Activated naive CD4-positive, alpha-beta T cell treated with anti-CD3 and anti-CD28 coated beads, Interleukin-2, amount 10 ng/mL, durations not matched to agents 7 days and 5 days (primary cell): ENCODE measurements around the gene STOM.

Source experiments
- CTCF ChIA-PET: fragments of 350-600 bp; sonication (Branson Sonifier 250); formaldehyde crosslinking; loops from one replicate; lab custom pipeline; 2021; ENCODE audit warnings: antibody characterized with exemption; lab: Charles Lee
- DNase-seq: peaks from one replicate; pipeline ENCODE4 v3.0.0-alpha.2; 2020
- H3K27ac Mint-ChIP-seq: one replicate; pipeline ENCODE4 v1.8.0; 2021; ENCODE audit warnings: mild to moderate bottlenecking, moderate library complexity, mixed read lengths
- H3K27me3 Mint-ChIP-seq: one replicate; pipeline ENCODE4 v1.8.0; 2021; ENCODE audit warnings: mild to moderate bottlenecking, mixed read lengths
- H3K36me3 Mint-ChIP-seq: one replicate; pipeline ENCODE4 v1.8.0; 2021; ENCODE audit warnings: mixed read lengths
- H3K4me1 Mint-ChIP-seq: one replicate; pipeline ENCODE4 v1.8.0; 2021; ENCODE audit warnings: mixed read lengths
- H3K4me3 Mint-ChIP-seq: one replicate; pipeline ENCODE4 v1.8.0; 2021; ENCODE audit warnings: mild to moderate bottlenecking, moderate library complexity, mixed read lengths
- H3K9me3 Mint-ChIP-seq: one replicate; pipeline ENCODE4 v1.8.0; 2021; ENCODE audit warnings: mixed read lengths

STOM gene

DNA sequence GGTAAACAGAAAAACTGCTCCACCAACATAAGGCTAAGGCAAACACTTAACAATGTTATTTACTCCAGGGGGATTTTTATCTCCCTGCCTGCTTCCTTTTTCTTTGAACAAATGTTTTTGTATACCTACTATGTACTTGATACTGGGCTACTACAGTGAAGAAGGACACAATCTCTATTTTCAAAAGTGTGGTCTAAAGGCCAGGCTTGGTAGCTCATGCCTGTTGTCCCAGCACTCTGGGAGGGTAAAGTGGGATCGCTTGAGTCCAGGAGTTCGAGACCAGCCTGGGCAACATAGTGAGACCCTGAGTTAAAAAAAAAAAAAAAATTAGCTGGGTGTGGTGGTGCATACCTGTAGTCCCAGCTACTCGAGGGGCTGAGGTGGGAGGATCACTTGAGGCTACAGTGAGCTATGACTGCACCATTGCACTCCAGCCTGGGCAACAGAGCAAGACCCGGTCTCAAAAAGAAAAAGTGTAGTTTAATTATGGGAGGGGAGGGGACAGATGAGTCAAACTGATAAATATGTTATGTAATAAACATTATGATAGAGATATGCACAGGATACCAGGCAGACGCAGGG lies 3.3 kb downstream of the STOM start:
- Mint-ChIP-seq H3K4me1 (peaks cover 32% of the 10 kb centered on the region), H3K27me3 (peaks cover 11% of the 10 kb centered on the region), H3K9me3 (no peaks in the 10 kb centered on the region), H3K36me3 (peaks cover 9% of the 10 kb centered on the region), H3K27ac (no peak overlapping the region), H3K4me3 (no peak overlapping the region)
- CTCF ChIA-PET: interaction anchor here (0.8 to 0.9 kb wide), 2 partner anchors 9 to 47 kb away, joined by 3 to 4 read pairs; no protein-coding TSS in a partner anchor
- no peak for DNase-seq

DNA sequence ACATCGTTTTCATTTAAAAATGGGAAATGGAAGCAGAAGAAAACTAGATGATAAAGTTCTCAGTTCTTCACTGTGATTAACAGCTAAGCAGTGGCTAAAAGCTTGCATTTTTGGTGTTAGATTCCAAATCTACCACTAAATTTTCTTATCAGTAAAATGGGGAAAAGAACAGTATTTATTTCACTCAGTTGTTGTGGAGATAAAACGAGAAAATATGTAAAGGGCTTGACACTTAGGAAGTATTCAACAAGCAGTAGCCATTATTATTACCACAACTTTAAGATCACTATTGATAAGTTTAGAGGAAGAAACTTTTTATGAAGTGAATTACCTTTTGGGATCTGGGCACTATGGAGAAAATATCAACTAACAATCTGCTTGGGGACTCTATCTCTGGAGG lies 4.5 kb downstream of the STOM start:
- no peak for DNase-seq
- H3K4me3 Mint-ChIP-seq: no peak overlapping the region
- H3K4me1 Mint-ChIP-seq: peaks cover 31% of the 10 kb centered on the region
- no peaks in the 10 kb centered on the region for H3K9me3 Mint-ChIP-seq
- H3K36me3 Mint-ChIP-seq: peaks cover 8% of the 10 kb centered on the region
- CTCF ChIA-PET: no interaction called here
- peaks cover 10% of the 10 kb centered on the region for H3K27me3 Mint-ChIP-seq
- H3K27ac Mint-ChIP-seq: no peak overlapping the region

DNA sequence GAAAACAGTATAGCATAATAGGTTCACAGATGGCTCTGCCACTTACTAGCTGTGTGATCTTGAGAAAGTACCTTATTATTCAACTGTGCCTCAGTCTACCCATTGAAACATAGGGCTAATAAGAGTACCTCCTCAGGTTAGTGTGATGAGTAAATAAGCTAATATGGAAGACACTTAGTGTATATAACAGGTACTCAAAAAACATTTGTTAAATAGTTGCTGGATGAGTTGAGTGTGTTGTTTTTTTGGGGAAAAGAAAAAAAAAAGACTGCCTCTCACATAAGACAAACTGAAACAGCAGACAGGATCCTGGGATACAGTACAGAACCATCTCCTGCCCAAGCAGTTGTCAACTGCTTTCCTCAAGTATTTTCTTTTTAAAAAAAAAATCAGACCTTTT lies 5.2 kb downstream of the STOM start:
- Mint-ChIP-seq H3K27ac (no peak overlapping the region), H3K27me3 (peaks cover 6% of the 10 kb centered on the region), H3K9me3 (no peaks in the 10 kb centered on the region), H3K36me3 (peaks cover 5% of the 10 kb centered on the region), H3K4me3 (no peak overlapping the region), H3K4me1 (peaks cover 27% of the 10 kb centered on the region)
- DNase-seq: no peak
- CTCF ChIA-PET: no interaction called here

DNA sequence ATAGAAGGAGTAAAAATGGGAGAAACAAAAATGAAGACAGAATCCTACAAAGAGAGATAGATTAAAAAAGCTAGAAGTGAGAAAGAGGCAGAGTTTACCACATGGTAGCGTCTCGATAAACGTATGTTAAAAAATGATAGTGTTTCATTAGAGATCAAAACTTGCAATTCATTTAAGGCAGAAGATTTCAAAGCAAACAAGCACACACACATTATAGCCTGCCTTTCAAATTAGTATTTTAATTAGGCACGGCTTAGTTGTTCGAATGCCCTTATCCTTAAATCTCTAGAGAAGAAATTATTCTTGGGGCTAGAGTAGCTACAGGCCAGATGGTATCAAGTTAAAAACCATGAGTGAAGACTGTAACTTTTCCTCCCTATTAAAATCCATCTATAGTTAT lies 6.0 kb downstream of the STOM start:
- H3K36me3 Mint-ChIP-seq: peaks cover 5% of the 10 kb centered on the region
- no peak overlapping the region for H3K4me3 Mint-ChIP-seq
- H3K27me3 Mint-ChIP-seq: no peaks in the 10 kb centered on the region
- H3K9me3 Mint-ChIP-seq: no peaks in the 10 kb centered on the region
- no peak overlapping the region for H3K27ac Mint-ChIP-seq
- DNase-seq: no peak
- CTCF ChIA-PET: interaction anchor here (0.6 to 1.0 kb wide), 2 partner anchors 18 to 44 kb away, joined by 3 to 4 read pairs; no protein-coding TSS in a partner anchor
- H3K4me1 Mint-ChIP-seq: peaks cover 28% of the 10 kb centered on the region

DNA sequence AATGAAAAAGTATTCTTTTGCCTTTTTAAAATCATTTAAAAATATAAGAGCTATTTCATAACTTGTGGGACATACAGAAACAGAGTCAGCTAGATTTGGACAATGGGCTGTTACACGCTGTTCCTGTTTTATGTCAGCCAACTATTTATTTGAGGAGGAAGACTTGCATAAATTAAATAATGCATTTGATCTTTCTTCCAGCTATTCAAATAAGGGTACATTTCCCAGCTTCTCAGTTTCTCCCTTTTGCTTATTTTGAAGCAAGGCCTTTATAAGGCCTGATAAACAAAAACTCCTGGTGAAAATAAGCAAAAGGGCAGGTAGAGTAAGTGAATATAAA lies 6.5 kb downstream of the STOM start:
- Mint-ChIP-seq H3K9me3 (no peaks in the 10 kb centered on the region), H3K27me3 (no peaks in the 10 kb centered on the region), H3K27ac (no peak overlapping the region), H3K36me3 (peaks cover 5% of the 10 kb centered on the region), H3K4me1 (peaks cover 28% of the 10 kb centered on the region), H3K4me3 (no peak overlapping the region)
- CTCF ChIA-PET: interaction anchor here (0.6 to 1.0 kb wide), 2 partner anchors 18 to 43 kb away, joined by 3 to 4 read pairs; no protein-coding TSS in a partner anchor
- no peak for DNase-seq

DNA sequence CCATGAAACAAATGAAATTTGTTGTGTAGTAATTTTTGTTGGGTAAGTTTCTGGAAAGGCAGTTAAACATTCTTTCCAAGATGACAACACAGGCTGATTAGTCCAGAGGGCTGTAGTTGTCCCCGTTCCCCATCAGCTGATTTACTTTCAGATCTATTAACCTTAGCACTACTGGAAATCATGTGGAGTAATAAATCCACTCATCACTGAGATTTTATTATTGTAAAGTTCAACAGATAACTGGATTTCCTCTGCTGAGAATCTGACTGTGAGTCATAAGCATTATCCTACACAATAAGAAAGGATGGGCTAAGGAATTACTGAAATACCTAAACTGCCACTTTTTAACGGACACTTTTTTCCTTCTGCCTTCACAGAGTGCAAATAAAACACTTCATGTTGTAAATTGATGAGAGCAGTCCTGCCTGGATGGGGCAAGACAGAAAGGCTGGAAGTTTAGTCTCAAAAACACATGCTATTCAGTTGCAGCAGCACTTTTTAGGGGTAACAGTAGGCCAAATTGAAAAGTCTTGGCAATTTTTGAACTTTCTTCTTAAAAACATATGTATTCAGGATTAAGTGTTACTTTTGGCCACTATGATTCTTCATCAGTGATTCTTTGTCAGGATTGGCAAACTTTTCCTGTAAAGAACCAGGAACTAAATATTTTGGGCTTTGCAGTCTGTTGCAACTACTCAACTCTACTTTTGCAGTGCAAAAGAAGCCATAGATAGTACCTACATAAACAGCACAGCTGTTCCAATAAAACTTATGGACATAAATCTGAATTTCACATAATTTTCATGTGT lies 7.0 kb downstream of the STOM start:
- Mint-ChIP-seq H3K9me3 (no peaks in the 10 kb centered on the region), H3K36me3 (peaks cover 5% of the 10 kb centered on the region), H3K27ac (no peak overlapping the region), H3K27me3 (no peaks in the 10 kb centered on the region), H3K4me1 (peaks cover 27% of the 10 kb centered on the region), H3K4me3 (no peak overlapping the region)
- CTCF ChIA-PET: interaction anchor here (1.0 kb wide), 1 partner anchor 42 kb away, joined by 4 read pairs; no protein-coding TSS in a partner anchor
- no peak for DNase-seq

DNA sequence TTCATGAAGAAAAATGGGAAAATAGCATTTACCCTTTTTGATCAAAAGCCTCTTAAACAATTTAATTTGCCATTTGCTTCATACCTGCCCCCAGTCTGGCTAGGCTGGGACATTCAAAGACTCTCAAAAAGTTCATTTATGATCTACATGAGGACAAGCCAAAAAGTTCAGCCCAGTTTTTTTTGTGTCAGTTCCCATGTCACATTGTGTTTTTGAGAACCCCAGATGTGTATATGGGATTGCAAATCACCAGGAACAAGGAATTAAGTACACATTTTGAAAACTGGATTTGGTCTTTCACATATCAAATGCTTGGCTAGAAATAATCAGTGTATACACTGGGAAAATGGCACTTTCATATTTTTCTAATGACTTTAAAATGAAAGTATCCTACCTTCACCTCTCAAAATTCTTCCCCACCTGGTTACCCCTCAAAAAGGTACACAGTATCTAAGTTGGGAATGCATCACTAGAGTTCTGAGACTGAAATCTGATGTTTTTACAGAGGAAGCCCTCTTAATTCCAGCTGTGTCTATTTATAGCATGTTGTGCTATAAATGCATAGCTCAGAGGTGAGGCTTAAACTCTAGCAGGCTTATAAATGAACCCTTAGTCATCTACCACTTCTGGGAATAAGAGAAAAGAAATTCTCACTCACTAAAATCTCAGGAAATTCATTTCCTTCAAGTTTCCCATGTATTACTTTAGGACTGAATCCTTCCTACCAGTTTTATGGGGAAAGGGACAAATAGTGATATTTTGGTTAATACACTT lies 9.3 kb downstream of the STOM start:
- H3K4me1 Mint-ChIP-seq: peaks cover 28% of the 10 kb centered on the region
- H3K4me3 Mint-ChIP-seq: no peak overlapping the region
- H3K9me3 Mint-ChIP-seq: no peaks in the 10 kb centered on the region
- H3K27me3 Mint-ChIP-seq: no peaks in the 10 kb centered on the region
- DNase-seq: no peak
- H3K27ac Mint-ChIP-seq: no peak overlapping the region
- CTCF ChIA-PET: no interaction called here
- H3K36me3 Mint-ChIP-seq: no peaks in the 10 kb centered on the region

DNA sequence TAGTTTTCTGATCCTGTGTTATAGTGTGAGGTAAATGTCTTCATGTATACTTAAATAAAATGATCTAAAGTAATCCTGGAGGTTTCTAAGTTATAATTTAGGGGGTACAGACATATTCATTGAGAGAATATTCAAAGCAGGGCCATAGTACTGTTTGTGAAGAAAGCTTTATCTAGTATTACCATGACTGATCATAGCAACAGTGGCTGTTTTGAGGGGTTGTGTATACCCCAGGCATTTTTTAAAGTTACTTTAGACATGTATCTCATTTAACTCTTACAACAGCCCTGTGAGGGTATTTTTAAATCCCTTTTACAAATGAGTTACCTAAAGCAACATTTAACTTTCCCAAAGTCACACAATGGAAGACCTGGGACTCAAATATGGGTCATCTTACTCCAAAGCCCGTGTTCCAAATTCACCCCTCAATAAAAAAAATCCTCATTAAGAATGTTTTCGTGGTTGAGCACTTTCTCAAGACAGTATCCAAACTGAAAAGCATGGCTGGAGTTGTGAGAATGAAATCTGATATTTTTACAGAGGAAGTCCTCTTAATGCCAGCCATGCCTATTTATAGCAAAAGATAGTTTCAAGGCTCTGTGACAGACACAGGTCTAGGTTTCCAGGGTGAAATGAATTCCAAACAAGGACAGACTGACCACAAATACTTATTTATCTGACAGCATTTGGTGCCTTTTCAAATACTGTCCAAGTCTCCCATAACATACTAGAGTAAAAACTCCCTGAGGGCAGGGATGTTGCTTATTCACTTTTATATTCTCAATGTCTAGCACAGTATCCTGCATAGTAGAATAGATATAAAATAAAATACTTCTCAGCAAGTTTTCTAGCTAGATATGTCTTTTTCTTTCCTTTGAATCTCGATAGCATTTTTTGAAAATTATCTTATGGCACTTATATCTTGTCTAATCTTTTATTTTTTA lies 10.4 kb downstream of the STOM start:
- no peak overlapping the region for H3K4me3 Mint-ChIP-seq
- DNase-seq: no peak
- peak overlapping the region; percentile 63 for H3K27ac Mint-ChIP-seq
- peaks cover 32% of the 10 kb centered on the region for H3K4me1 Mint-ChIP-seq
- CTCF ChIA-PET: no interaction called here
- no peaks in the 10 kb centered on the region for H3K27me3 Mint-ChIP-seq
- H3K36me3 Mint-ChIP-seq: no peaks in the 10 kb centered on the region
- H3K9me3 Mint-ChIP-seq: no peaks in the 10 kb centered on the region

DNA sequence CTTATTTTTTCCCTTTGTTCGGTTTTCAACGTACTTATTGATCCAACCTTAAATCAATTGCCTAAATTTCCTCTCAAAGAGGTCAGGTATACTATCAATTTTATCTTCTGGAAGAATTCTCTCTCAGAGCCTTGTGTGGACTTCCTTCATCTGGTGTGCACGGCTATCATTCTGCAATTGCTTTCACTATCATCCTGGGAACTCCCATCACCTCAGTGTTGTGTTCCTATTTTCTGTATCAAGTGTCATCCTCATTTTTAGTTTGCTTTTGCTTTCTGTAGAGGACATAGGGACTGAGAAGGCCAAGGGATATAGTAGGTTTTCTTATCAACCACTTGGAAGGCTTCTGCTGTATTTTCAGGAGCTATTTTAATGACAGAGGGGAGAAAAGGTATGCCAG lies 11.3 kb downstream of the STOM start:
- no peak overlapping the region for H3K4me3 Mint-ChIP-seq
- DNase-seq: no peak
- no peaks in the 10 kb centered on the region for H3K36me3 Mint-ChIP-seq
- no peak overlapping the region for H3K27ac Mint-ChIP-seq
- no peaks in the 10 kb centered on the region for H3K27me3 Mint-ChIP-seq
- CTCF ChIA-PET: interaction anchor here (0.6 to 2.2 kb wide), 2 partner anchors 38 to 48 kb away, joined by 3 to 5 read pairs; no protein-coding TSS in a partner anchor
- peaks cover 38% of the 10 kb centered on the region for H3K4me1 Mint-ChIP-seq
- H3K9me3 Mint-ChIP-seq: no peaks in the 10 kb centered on the region

DNA sequence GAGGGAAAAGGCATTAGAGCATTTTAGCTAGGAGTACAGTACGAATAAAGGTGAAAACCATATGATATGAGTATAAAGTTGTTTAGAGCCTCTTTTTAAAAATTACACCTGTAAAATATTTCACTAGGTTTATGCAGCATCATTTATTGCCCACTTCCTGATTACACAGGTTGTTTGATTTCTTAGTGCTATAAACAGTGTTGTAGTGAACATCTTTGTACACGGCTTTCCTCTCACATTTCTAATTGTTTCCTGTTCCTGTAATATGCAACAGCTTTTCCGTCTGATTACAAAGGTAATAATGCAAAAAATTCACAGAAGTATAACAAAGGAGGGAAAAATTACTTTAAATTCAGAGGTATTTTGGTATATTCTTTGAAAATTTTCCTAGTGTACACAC lies 13.0 kb downstream of the STOM start:
- H3K27ac Mint-ChIP-seq: no peak overlapping the region
- peaks cover 5% of the 10 kb centered on the region for H3K36me3 Mint-ChIP-seq
- DNase-seq: no peak
- CTCF ChIA-PET: interaction anchor here (2.2 kb wide), 1 partner anchor 36 kb away, joined by 5 read pairs; no protein-coding TSS in a partner anchor
- H3K4me1 Mint-ChIP-seq: peaks cover 48% of the 10 kb centered on the region
- H3K9me3 Mint-ChIP-seq: no peaks in the 10 kb centered on the region
- H3K27me3 Mint-ChIP-seq: no peaks in the 10 kb centered on the region
- no peak overlapping the region for H3K4me3 Mint-ChIP-seq

DNA sequence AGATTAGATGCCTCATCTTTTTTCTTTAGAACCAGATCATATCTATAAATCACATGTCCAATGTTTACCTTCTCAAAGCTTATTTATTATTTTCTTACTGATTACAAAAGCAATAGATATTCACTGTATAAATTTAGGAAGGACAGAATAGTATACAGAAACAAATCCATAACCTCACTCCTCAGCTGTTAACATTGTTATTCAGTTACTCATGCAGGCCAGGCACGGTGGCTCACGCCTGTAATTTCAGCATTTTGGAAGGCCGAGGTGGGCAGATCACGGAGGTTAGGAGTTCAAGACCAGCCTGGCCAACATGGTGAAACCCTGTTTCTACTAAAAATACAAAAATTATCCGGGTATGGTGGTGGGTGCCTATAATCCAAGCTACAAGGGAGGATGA lies 15.3 kb downstream of the STOM start:
- Mint-ChIP-seq H3K27me3 (no peaks in the 10 kb centered on the region), H3K36me3 (peaks cover 5% of the 10 kb centered on the region), H3K27ac (no peak overlapping the region), H3K4me1 (peaks cover 47% of the 10 kb centered on the region), H3K4me3 (no peak overlapping the region), H3K9me3 (no peaks in the 10 kb centered on the region)
- CTCF ChIA-PET: interaction anchor here (2.1 kb wide), 1 partner anchor 35 kb away, joined by 8 read pairs; no protein-coding TSS in a partner anchor
- DNase-seq: no peak

DNA sequence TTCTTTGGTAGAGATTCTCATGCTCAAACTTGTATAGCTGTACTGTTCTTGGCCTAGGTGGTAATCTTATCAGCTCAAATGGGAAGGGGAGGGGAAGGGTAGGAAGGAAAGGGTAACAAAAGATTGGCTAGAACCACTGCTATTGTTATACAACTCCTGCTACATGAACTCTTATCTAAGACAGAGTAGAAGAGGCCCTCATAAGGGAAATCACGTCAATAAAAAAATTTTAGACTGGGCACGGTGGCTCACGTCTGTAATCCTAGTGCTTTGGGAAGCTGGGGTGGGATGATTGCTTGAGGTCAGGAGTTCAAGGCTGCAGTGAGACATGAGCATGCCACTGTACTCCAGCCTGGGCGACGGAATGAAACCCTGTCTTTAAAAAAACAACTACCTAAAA lies 15.9 kb downstream of the STOM start:
- peaks cover 41% of the 10 kb centered on the region for H3K4me1 Mint-ChIP-seq

More for the DNA sequence above, 15.9 kb downstream of the STOM start:
- Mint-ChIP-seq H3K27me3 (no peaks in the 10 kb centered on the region), H3K36me3 (peaks cover 5% of the 10 kb centered on the region), H3K4me3 (no peak overlapping the region), H3K9me3 (no peaks in the 10 kb centered on the region), H3K27ac (peak overlapping the region; percentile 64)
- CTCF ChIA-PET: interaction anchor here (1.0 to 2.1 kb wide), 4 partner anchors 10 to 46 kb away, joined by 3 to 8 read pairs (median 3); no protein-coding TSS in a partner anchor
- DNase-seq: no peak
